A549 (cell line): ENCODE measurements around the gene PLN. TPM values are rescaled to one million over a fixed set of nuclear protein-coding genes. Genes with fewer than 3 reads are reported as not detected.

Source experiments
- ATAC-seq, 2 experiments: fragments of 200-7000 bp in 1 of 2; fragments of >200 bp in 1 of 2; cut with Nextera tagmentation in 1 of 2; cut with Tn5 transposase in 1 of 2; 3 replicates each; pipeline versions ENCODE4 v1.8.0 to v1.9.1; 2018 to 2020; ENCODE audit warnings: mild to moderate bottlenecking in 1 of 2, moderate library complexity in 1 of 2
- CTCF ChIA-PET: fragments of 300-600 bp; sonication (Branson Sonifier 250); formaldehyde crosslinking; extraction: SDS; loops from one replicate; lab custom pipeline; 2021; ENCODE audit warnings: antibody characterized with exemption, inconsistent platforms; lab: Yijun Ruan, JAX
- POLR2A ChIA-PET: fragments of 350-600 bp; formaldehyde crosslinking; extraction: SDS; loops from one replicate; lab custom pipeline; 2021; ENCODE audit warnings: antibody characterized with exemption, inconsistent platforms; lab: Yijun Ruan, JAX
- DNase-seq, 2 experiments: peaks; one replicate each; pipeline versions ENCODE4 v3.0.0 to v3.0.0-alpha.2; 2011 to 2016; ENCODE audit warnings: low read depth in 1 of 2, low spot score in 1 of 2
- FAIRE-seq: peaks from 2 replicates; lab custom pipeline; 2011; peaks lifted over from hg19 to GRCh38; lab: Jason Lieb, UNC
- H3K27ac ChIP-seq, 2 experiments: fragments of >200 bp; sonication (Bioruptor Twin); formaldehyde crosslinking; 3 replicates each; pipeline ENCODE4 v1.5.1; 2016 to 2017
- H3K4me1 ChIP-seq: fragments of >200 bp; sonication (Bioruptor Twin); formaldehyde crosslinking; 3 replicates; pipeline ENCODE4 v1.6.1; 2016
- H3K4me2 ChIP-seq: fragments of >200 bp; sonication (Bioruptor Twin); formaldehyde crosslinking; 3 replicates; pipeline ENCODE4 v1.6.1; 2016
- H3K4me3 ChIP-seq: fragments of >200 bp; sonication (Bioruptor Twin); formaldehyde crosslinking; 3 replicates; pipeline ENCODE4 v1.5.1; 2016
- H3K9me3 ChIP-seq: fragments of >200 bp; sonication (Bioruptor Twin); formaldehyde crosslinking; 3 replicates; pipeline ENCODE4 v1.6.1; 2016
- ATOH8 ChIP-seq: fragments of 250-450 bp; sonication (Bioruptor Pico); IDR thresholded peaks from 2 replicates; pipeline ENCODE4 v1.5.0; 2020; ENCODE audit warnings: low read depth, mild to moderate bottlenecking, moderate library complexity
- BCL3 ChIP-seq: fragments of >200 bp; sonication (Bioruptor Twin); formaldehyde crosslinking; IDR thresholded peaks from 3 replicates; pipeline ENCODE4 v1.6.1; 2016
- CTCF ChIP-seq: fragments of >200 bp; sonication (Bioruptor Twin); formaldehyde crosslinking; IDR thresholded peaks from 3 replicates; pipeline ENCODE4 v1.5.1; 2016
- E2F6 ChIP-seq: IDR thresholded peaks from 2 replicates; pipeline ENCODE4 v1.6.1; 2012; ENCODE audit warnings: low read depth, borderline replicate concordance
- ESRRA ChIP-seq: fragments of 150-350 bp; IDR thresholded peaks from 2 replicates; pipeline ENCODE4 v1.6.1; 2014; ENCODE audit warnings: mild to moderate bottlenecking, low read length, borderline replicate concordance
- FOXS1 ChIP-seq: fragments of 250-450 bp; sonication (Bioruptor Pico); IDR thresholded peaks from 2 replicates; pipeline ENCODE4 v1.5.0; 2020; ENCODE audit warnings: mild to moderate bottlenecking, moderate library complexity
- HDAC2 ChIP-seq: fragments of 200-600 bp; sonication (generic); IDR thresholded peaks from 2 replicates; pipeline ENCODE4 v1.6.1; 2016
- HMGXB4 ChIP-seq: fragments of 250-450 bp; sonication (Bioruptor Pico); IDR thresholded peaks from 2 replicates; pipeline ENCODE4 v1.5.0; 2021; ENCODE audit warnings: mild to moderate bottlenecking, moderate library complexity, borderline replicate concordance
- HOXB13 ChIP-seq: fragments of 250-450 bp; sonication (Bioruptor Pico); IDR thresholded peaks from 2 replicates; pipeline ENCODE4 v1.5.0; 2020; ENCODE audit warnings: low read depth, mild to moderate bottlenecking, moderate library complexity
- JUN ChIP-seq, 2 experiments: fragments of >200 bp; sonication (Bioruptor Twin); formaldehyde crosslinking; IDR thresholded peaks; 2 replicates in 1 of 2; 3 replicates in 1 of 2; pipeline ENCODE4 v1.6.1; 2016 to 2017
- MAZ ChIP-seq: fragments of 150-350 bp; IDR thresholded peaks from 2 replicates; pipeline ENCODE4 v1.6.1; 2014; ENCODE audit warnings: antibody characterized with exemption, low read depth, low read length, borderline replicate concordance
- MYC ChIP-seq: IDR thresholded peaks from 2 replicates; pipeline ENCODE4 v1.6.1; 2012; ENCODE audit warnings: mild to moderate bottlenecking, inconsistent platforms, low read length, improper control_type of control experiment, borderline replicate concordance
- NFE2L2 ChIP-seq: fragments of 150-350 bp; conservative IDR thresholded peaks from 2 replicates; pipeline ENCODE4 v1.6.1; 2014; ENCODE audit warnings: low read length
- NR3C1 ChIP-seq: fragments of >200 bp; sonication (Bioruptor Twin); formaldehyde crosslinking; IDR thresholded peaks from 3 replicates; pipeline ENCODE4 v1.6.1; 2017
- PHF8 ChIP-seq: fragments of 200-600 bp; sonication (generic); IDR thresholded peaks from 2 replicates; pipeline ENCODE4 v1.6.1; 2016; ENCODE audit warnings: low read depth, mild to moderate bottlenecking, antibody characterized with exemption, moderate library complexity, borderline replicate concordance
- POLR2A ChIP-seq: IDR thresholded peaks from 2 replicates; pipeline ENCODE4 v1.6.1; 2012; ENCODE audit warnings: mild to moderate bottlenecking, low read length
- RAD21 ChIP-seq, 2 experiments: fragments of >200 bp in 1 of 2; sonication (Bioruptor Twin) in 1 of 2; formaldehyde crosslinking in 1 of 2; IDR thresholded peaks in 1 of 2; conservative IDR thresholded peaks in 1 of 2; 2 replicates in 1 of 2; 3 replicates in 1 of 2; pipeline ENCODE4 v1.6.1; 2012 to 2018; ENCODE audit warnings: inconsistent platforms in 1 of 2
- RCOR1 ChIP-seq: fragments of 150-350 bp; IDR thresholded peaks from 2 replicates; pipeline ENCODE4 v1.6.1; 2014; ENCODE audit warnings: antibody characterized with exemption, low read length, low read depth
- REST ChIP-seq: fragments of 200-600 bp; sonication (generic); IDR thresholded peaks from 2 replicates; pipeline ENCODE4 v1.6.1; 2016; ENCODE audit warnings: antibody characterized with exemption, mild to moderate bottlenecking, moderate library complexity
- RFX5 ChIP-seq: fragments of 450-650 bp; IDR thresholded peaks from 2 replicates; pipeline ENCODE4 v1.7.1; 2014; ENCODE audit warnings: antibody characterized with exemption, mild to moderate bottlenecking, moderate library complexity
- SREBF2 ChIP-seq: fragments of 450-650 bp; IDR thresholded peaks from 2 replicates; pipeline ENCODE4 v1.6.1; 2014; ENCODE audit warnings: mild to moderate bottlenecking, moderate library complexity
- USF2 ChIP-seq: fragments of 450-650 bp; IDR thresholded peaks from 2 replicates; pipeline ENCODE4 v1.6.1; 2014; ENCODE audit warnings: antibody characterized with exemption
- ZSCAN20 ChIP-seq: fragments of 250-450 bp; sonication (Bioruptor Pico); IDR thresholded peaks from 2 replicates; pipeline ENCODE4 v1.8.0; 2022; ENCODE audit warnings: mild to moderate bottlenecking, moderate library complexity
- WGBS: methylation state at CpG from one replicate; pipeline ENCODE4 v1.1.6; 2017; ENCODE audit errors: missing lambda C conversion rate; 5-methylcytosine and 5-hydroxymethylcytosine counted together
- polyA plus RNA-seq, 4 experiments: library from polyadenylated mRNA; depleted of rRNA in 3 of 4; stranded (reverse); fragments of >200 nt; fragmentation: RNase III in 1 of 4; extraction: RNeasy Plus Mini Kit Qiagen cat#74134 plus additional on column Dnase treatment in 1 of 4; gene quantifications; 2 replicates in 3 of 4; 3 replicates in 1 of 4; pipeline ENCODE4 v1.2.3, GENCODE V29; 2011 to 2017

The PLN gene
- polyA plus RNA-seq, 2 of the 4 experiments (the other 2 are of a cell fraction) = not detected

GRCh38 chr6:118506071-118506638, 41.9 kb upstream of the PLN start:
- no peak for FAIRE-seq
- CTCF ChIA-PET = no interaction called here
- Histone ChIP-seq H3K4me2 (no peak overlapping the region), H3K27ac (no peak overlapping the region), H3K4me1 (no peaks in the 10 kb centered on the region), H3K4me3 (no peak overlapping the region), H3K9me3 (no peaks in the 10 kb centered on the region)
- 94% methylated on average over 5 of the region's 5 CpGs for WGBS
- POLR2A ChIA-PET = no interaction called here
- ATAC-seq = no peak
- no peak for DNase-seq
- TF ChIP-seq JUN (IDR thresholded peaks at IDR 0.05) (no peak), SREBF2 (no peak), RCOR1 (no peak), NR3C1 (no peak), HMGXB4 (no peak), ATOH8 (CRISPR knock-in tag) (no peak), MAZ (no peak), MYC (no peak), RFX5 (no peak)

- H3K27ac ChIP-seq = no peak overlapping the region
- ChIA-PET CTCF (interaction anchor here (1.4 kb wide), 1 partner anchor 223 kb away, joined by 4 read pairs; no protein-coding TSS in a partner anchor), POLR2A (no interaction called here)
- 90% methylated on average over 1 of the region's 1 CpG for WGBS
- DNase-seq = no peak
- no peaks in the 10 kb centered on the region for H3K4me1 ChIP-seq
- H3K4me3 ChIP-seq = no peak overlapping the region
- no peak for ATAC-seq
- no peaks in the 10 kb centered on the region for H3K9me3 ChIP-seq
- no peak for TF ChIP-seq REST
- TF ChIP-seq RCOR1 = no peak
- no peak for TF ChIP-seq MYC
- TF ChIP-seq RAD21 (conservative IDR thresholded peaks at IDR 0.05 in 1 of 2, IDR thresholded peaks at IDR 0.05 in 1 of 2) = no peak
- TF ChIP-seq HMGXB4 = no peak
- no peak for TF ChIP-seq FOXS1 (CRISPR knock-in tag)
- no peak for TF ChIP-seq BCL3
- TF ChIP-seq USF2 = no peak
- TF ChIP-seq E2F6 = no peak
- TF ChIP-seq CTCF = no peak
- no peak for TF ChIP-seq HDAC2
- TF ChIP-seq POLR2A = no peak
- TF ChIP-seq NFE2L2 = no peak
- TF ChIP-seq HOXB13 (CRISPR knock-in tag) = no peak
- TF ChIP-seq PHF8 = no peak
- TF ChIP-seq ZSCAN20 = no peak
- no peak for TF ChIP-seq ESRRA
- no peak overlapping the region for H3K4me2 ChIP-seq
- FAIRE-seq = no peak
These were observed 40.5 kb upstream of the PLN start for GRCh38 chr6:118507636-118508035.
